ENCODE results near the gene SIGLEC14.
"Not testable (repeated sequence)": the region's sequence is repeated elsewhere in the genome, so short reads cannot be mapped to it uniquely, and the experiment has no call there.

SIGLEC14 gene

GRCh38 chr19:51646730-51647129 lies at the start of gene SIGLEC14:
TSS of gene SIGLEC14 (minus strand) at chr19:51646825. CDS start at chr19:51646759, 66 bp downstream.
- not testable (repeated sequence) for DNase-seq

- no peak for DNase-seq
These were observed 49.2 kb upstream of the SIGLEC14 start for GRCh38 chr19:51695702-51696315.

- no peak for DNase-seq
These were observed 48.5 kb upstream of the SIGLEC14 start for GRCh38 chr19:51695088-51695487.

GRCh38 chr19:51694318-51695085 lies 47.9 kb upstream of the SIGLEC14 start:
- no peak for DNase-seq

GRCh38 chr19:51693819-51694218 lies 47.2 kb upstream of the SIGLEC14 start:
- no peak for DNase-seq

GRCh38 chr19:51693260-51693659 lies 46.6 kb upstream of the SIGLEC14 start, which contains the start of gene SPACA6:
TSS of gene SPACA6 (plus strand) at chr19:51693330. CDS start at chr19:51693527, 197 bp downstream.
- no peak for DNase-seq

DNA sequence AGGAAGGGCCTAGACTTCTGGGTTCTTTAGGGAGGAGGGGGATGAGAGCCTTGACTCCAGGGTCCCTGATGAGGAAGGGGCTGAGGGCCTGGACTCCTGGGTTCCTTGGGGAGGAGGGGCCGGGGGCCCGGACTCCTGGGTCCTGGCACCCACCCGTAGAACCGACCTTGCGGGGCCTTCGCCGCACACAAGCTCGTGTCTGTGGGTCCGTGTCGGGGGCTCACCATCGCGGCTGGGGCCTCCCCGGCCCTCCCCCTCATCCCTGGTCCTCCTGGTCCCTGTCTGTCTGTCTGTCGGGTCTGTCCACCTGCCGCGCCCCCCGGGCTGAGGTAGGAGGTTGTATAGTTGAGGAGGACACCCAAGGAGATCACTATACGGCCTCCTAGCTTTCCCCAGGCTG lies 45.8 kb upstream of the SIGLEC14 start:
- DNase-seq = no peak

- DNase-seq = no peak
These were observed 45.2 kb upstream of the SIGLEC14 start for GRCh38 chr19:51691584-51692428.

DNA sequence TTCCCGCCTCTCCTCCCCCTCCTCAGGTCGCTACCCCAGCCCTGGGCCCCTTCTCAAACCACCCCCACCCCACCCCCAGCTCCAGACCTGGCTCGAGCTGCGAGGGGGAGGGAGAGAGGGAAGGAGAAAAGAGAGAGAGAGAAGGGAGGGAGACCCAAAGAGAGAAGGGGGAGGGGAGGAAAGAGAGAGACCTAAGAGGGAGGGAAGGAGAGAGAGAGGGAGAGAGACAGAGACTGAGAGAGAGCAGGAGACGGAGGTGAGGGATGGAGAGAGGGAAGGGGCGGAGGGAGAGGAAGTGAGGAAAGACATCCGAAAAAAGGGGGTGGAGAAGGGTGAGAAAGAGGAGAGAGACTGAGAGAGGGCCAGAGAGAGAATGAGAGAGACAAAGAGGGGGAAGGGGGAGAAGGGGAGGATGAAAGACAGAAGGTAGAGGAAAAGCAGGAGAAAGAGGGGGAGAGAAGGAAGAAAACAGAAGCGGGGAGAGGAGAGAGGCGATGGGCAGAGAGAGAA lies 44.5 kb upstream of the SIGLEC14 start:
- no peak for DNase-seq

- DNase-seq = no peak
These were observed 43.9 kb upstream of the SIGLEC14 start for GRCh38 chr19:51690454-51691073.

DNA sequence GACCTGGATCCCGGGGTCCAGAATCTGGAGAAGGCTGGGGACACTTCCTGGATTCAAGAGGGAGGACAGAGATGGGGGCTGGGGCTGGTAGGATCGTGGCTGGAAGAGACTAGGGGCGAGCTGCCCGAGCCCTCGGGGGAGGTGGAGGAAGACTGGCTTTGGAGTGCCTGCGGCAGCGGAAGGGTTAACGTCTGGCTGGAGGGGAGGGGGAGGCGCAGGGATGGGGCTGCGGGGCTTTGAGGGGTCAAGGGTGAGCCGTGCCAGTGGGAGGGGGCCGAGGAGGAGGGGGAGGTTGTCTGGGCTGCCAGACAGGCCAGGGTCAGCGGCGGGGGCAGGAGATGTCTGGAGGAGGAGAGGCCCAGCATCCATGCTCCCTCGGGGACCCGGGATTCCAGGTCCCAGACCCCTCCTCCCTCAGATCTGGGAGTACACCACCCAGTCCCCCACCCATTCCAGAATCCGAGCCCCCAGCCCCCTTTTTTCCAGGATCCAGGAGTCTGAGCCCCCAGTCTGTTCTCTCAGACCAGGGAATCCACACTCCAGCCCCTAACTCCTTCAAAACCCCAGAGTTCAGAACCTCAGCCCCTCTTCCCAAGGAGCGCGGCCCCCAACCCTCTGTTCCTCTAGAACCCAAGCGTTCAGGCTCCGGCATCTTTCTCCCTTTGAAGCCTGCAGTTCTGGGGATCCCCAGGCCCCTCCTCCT lies 43.3 kb upstream of the SIGLEC14 start:
- DNase-seq = no peak

- DNase-seq = no peak
These were observed 42.3 kb upstream of the SIGLEC14 start for GRCh38 chr19:51688671-51689571.

- no peak for DNase-seq
These were observed 41.4 kb upstream of the SIGLEC14 start for GRCh38 chr19:51687791-51688670.

DNA sequence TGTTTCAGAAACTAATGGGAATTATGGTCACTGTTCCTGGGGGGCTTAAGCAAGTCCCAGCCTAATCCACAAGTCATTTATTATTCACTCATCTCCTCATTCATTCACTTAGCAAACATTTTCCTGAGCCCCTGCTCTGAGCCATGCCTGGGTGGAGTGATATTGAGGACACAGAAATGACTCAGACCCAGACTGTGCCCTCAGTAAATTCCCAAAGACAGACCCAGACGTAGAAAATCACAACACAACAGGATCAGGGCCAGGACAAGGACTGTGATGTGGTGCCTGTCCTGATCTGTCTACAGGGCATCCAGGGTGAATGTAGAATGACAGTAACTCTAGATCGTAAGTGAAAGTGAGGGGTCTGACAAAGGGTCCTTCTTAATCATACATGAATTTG lies 39.5 kb upstream of the SIGLEC14 start:
- no peak for DNase-seq

DNA sequence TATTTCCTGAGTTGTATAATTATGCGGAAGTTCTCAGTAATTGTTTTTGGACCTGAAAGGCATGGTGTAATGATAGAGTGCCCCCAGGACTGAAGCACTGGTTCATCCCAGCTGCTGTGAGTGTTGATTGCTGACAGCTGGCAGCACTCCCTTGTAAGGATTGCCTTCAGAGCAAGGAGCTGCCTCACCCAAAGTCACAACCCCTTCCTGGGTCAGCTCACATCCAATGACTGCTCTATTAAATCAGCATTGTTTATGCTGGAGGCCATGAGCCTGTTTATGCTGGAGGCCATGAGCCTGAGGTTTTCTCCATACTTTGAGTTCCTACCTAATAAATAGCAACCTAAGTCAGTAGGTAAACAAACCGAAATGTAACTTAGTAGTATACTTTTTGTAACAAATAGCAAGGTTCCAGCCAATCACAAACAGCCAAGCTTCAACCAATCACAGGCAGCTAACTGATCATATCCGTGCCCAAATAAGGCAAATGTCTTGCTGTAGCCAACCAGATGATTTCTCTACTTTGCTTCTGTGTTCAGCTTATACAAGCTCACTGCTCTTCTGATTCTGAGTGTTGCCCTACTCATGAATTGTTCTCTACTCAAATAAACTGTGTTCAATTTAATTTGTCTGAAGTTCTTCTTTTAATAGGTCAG lies 34.8 kb upstream of the SIGLEC14 start:
- no peak for DNase-seq

DNA sequence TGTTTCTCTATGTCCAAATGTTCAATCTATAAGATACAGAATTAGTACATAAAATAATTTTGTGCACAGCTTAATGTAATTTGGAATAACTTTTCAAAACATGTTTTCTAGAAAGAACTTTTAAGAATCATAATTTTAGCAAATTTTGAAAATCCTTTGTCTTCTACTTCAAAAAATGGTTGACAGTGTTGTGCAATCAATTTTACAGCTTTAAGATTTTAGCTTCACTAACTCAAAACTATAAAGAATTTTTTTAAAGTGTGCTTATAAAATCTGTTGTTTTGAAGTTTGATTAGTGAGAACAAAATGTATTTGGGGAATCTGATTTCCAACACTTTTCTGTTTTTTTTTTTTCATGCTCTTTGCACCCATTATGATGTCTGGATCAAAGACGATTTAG lies 33.8 kb upstream of the SIGLEC14 start:
- DNase-seq = no peak

DNA sequence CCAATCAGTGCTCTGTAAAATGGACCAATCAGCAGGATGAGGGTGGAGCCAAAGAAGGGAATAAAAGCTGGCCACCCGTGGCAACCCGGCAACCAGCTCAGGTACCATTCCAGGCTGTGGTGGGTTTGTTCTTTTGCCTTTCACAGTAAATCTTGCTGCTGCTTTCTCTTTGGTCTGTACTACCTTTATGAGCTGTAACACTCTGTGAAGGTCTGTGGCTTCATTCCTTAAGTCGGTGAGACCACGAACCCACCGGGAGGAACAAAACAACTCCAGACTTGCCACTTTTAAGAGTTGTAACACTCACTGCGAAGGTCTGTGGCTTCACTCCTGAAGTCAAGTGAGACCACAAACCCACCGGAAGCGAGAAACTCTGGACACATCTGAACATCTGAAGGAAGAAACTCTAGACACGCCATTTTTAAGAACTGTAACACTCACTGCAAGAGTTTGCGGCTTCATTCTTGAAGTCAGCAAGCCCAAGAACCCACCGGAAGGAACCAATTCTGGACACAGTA lies 30.0 kb upstream of the SIGLEC14 start:
- DNase-seq = peak; percentile 43

DNA sequence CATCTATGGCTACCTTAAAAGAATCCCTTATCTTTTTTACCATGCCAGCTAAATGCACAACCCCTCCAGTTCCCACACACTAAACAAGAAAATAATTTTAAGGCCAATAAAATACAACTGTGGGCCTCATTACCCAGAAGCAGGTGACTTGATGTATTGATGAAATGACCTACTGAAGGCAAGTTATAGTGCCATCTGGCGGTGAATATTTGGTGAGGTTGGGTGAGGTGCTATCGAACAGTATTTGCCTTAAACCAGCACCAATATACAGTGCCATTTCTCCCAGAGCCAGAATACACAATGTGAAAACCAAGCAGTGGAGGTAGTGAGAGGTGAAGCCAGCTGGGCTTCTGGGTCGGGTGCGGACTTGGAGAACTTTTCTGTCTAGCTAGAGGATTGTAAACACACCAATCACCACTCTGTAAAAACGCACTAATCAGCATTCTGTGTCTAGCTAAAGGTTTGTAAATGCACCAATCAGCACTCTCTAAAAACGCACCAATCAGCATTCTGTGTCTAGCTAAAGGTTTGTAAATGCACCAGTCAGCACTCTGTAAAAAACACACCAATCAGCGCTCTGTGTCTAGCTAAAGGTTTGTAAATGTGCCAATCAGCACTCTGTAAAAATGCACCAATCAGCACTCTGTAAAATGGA lies 29.4 kb upstream of the SIGLEC14 start:
- not testable (repeated sequence) for DNase-seq

GRCh38 chr19:51668216-51668615 lies 21.6 kb upstream of the SIGLEC14 start:
- DNase-seq = no peak
